ENCODE measurements around the gene AGR2.

AGR2 gene

GRCh38 chr7:16812542-16813231 is 7.9 kb upstream of the AGR2 start:
- DNase-seq (ENCODE audit: low read depth in 2 of 2) = no peak

GRCh38 chr7:16811551-16811950 is 6.8 kb upstream of the AGR2 start:
- DNase-seq (ENCODE audit: low read depth in 2 of 2) = no peak

- no peak for DNase-seq (ENCODE audit: low read depth in 2 of 2)
These were observed 5.8 kb upstream of the AGR2 start for GRCh38 chr7:16810573-16810972.

GRCh38 chr7:16810112-16810511 is 5.3 kb upstream of the AGR2 start:
- no peak for DNase-seq (ENCODE audit: low read depth in 2 of 2)

GRCh38 chr7:16805441-16805840 is 642 bp upstream of the AGR2 start:
- no peak for DNase-seq (ENCODE audit: low read depth in 2 of 2)

- no peak for DNase-seq (ENCODE audit: low read depth in 2 of 2)
These were observed 722 bp downstream of the AGR2 start for GRCh38 chr7:16803881-16804673.

- no peak for DNase-seq (ENCODE audit: low read depth in 2 of 2)
These were observed 1.7 kb downstream of the AGR2 start for GRCh38 chr7:16803125-16803524.

GRCh38 chr7:16801579-16801978 is 3.2 kb downstream of the AGR2 start:
- DNase-seq (ENCODE audit: low read depth in 2 of 2) = no peak

- DNase-seq (ENCODE audit: low read depth in 2 of 2) = peak; percentile 21 to 22
These were observed 3.7 kb downstream of the AGR2 start for GRCh38 chr7:16801111-16801542.

GRCh38 chr7:16795624-16796023 is 9.2 kb downstream of the AGR2 start:
- DNase-seq (ENCODE audit: low read depth in 2 of 2) = no peak

- DNase-seq (ENCODE audit: low read depth in 2 of 2) = no peak
These were observed 9.8 kb downstream of the AGR2 start for GRCh38 chr7:16794986-16795385.

- DNase-seq (ENCODE audit: low read depth in 2 of 2) = no peak
These were observed 12.7 kb downstream of the AGR2 start for GRCh38 chr7:16791905-16792698.

- DNase-seq (ENCODE audit: low read depth in 2 of 2) = no peak
These were observed 13.7 kb downstream of the AGR2 start for GRCh38 chr7:16791071-16791470.

- DNase-seq (ENCODE audit: low read depth in 2 of 2) = no peak
These were observed 17.7 kb downstream of the AGR2 start for GRCh38 chr7:16787127-16787526.

- DNase-seq (ENCODE audit: low read depth in 2 of 2) = no peak
These were observed 18.5 kb downstream of the AGR2 start for GRCh38 chr7:16786257-16786656.

GRCh38 chr7:16785846-16786245 is 19.0 kb downstream of the AGR2 start:
- no peak for DNase-seq (ENCODE audit: low read depth in 2 of 2)

- DNase-seq (ENCODE audit: low read depth in 2 of 2) = no peak
These were observed 19.5 kb downstream of the AGR2 start for GRCh38 chr7:16785321-16785720.

GRCh38 chr7:16780596-16780995 is 24.2 kb downstream of the AGR2 start:
- DNase-seq (ENCODE audit: low read depth in 2 of 2) = no peak

- DNase-seq (ENCODE audit: low read depth in 2 of 2) = no peak
These were observed 25.7 kb downstream of the AGR2 start for GRCh38 chr7:16779051-16779450.

- DNase-seq (ENCODE audit: low read depth in 2 of 2) = no peak
These were observed 26.3 kb downstream of the AGR2 start for GRCh38 chr7:16778476-16778875.

GRCh38 chr7:16776053-16776452 is 28.7 kb downstream of the AGR2 start:
- DNase-seq (ENCODE audit: low read depth in 2 of 2) = no peak

GRCh38 chr7:16774986-16775385 is 29.8 kb downstream of the AGR2 start:
- no peak for DNase-seq (ENCODE audit: low read depth in 2 of 2)

- no peak for DNase-seq (ENCODE audit: low read depth in 2 of 2)
These were observed 30.5 kb downstream of the AGR2 start for GRCh38 chr7:16774294-16774693.

Data from fibroblast of skin of left biceps (primary cell).